ENCODE results near the gene RAPGEF6. TPM values are rescaled to one million over a fixed set of nuclear protein-coding genes. Genes with fewer than 3 reads are reported as not detected.
A peak's percentile ranks its signal among the peaks of the same experiment; 100 is the strongest.
"Not testable (repeated sequence)": the region's sequence is repeated elsewhere in the genome, so short reads cannot be mapped to it uniquely, and the experiment has no call there.

Gene RAPGEF6
- total RNA-seq, 1 experiment from 2014 or later, result 27.6 TPM

DNA sequence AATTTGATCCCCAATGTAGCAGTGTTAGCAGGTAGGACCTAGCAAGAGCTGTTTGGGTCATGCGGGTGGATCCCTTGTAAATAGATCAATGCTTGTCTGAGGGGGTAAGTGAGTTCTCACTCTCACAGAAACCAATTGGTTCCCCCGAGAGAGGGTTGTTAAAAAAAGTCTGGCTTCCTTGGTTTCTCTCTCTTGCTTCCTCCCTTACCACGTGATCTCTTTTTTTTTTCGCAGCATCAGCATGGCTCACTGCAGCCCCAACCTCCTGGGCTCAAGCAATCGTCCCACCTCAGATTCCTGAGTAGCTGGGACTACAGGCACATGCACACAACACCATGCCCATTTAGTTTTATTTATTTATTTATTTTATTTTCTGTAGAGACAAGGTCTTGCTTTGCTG is 26.4 kb downstream of the RAPGEF6 start:
- no peaks in the 10 kb centered on the region for H3K9me3 ChIP-seq (replicated peaks)
- no peaks in the 10 kb centered on the region for H3K36me3 ChIP-seq
- H3K4me3 ChIP-seq, result no peak overlapping the region
- no peaks in the 10 kb centered on the region for H3K27me3 ChIP-seq
- no peak overlapping the region for H3K27ac ChIP-seq
- peaks cover 15% of the 10 kb centered on the region for H3K4me1 ChIP-seq
- no peak for DNase-seq

GRCh38 chr5:131607903-131608540 is 27.0 kb downstream of the RAPGEF6 start:
- DNase-seq, result no peak
- H3K4me3 ChIP-seq, result no peak overlapping the region
- 0 out of 2 replicates have a peak, but pooled peaks cover under 1% of the 10 kb centered on the region for H3K36me3 ChIP-seq
- H3K4me1 ChIP-seq, result peaks cover 15% of the 10 kb centered on the region
- H3K27me3 ChIP-seq, result no peaks in the 10 kb centered on the region
- no peak overlapping the region for H3K27ac ChIP-seq
- H3K9me3 ChIP-seq (replicated peaks), result no peaks in the 10 kb centered on the region

DNA sequence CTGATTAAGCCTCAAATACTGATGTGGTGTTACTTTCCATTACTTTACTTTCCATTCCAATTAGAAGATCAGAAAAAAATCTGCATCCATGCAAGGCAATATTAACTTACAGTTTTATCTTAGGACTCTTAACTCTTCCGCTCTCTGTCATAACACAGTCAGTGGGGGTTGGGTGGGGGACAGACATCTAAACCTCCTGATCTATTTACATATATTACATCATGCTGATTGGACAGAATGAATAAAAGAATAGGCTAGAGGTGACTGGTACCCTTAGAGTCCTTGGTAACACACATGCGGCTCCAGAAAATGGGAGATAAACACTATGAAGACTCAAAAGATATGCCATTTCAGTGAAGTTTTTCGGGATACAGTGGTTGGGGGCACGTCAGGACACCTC is 27.6 kb downstream of the RAPGEF6 start:
- Histone ChIP-seq H3K4me3 (no peak overlapping the region), H3K27ac (no peak overlapping the region), H3K36me3 (peaks cover 7% of the 10 kb centered on the region; the same call in 1 of the 2 replicates), H3K27me3 (no peaks in the 10 kb centered on the region), H3K4me1 (peaks cover 15% of the 10 kb centered on the region), H3K9me3 (replicated peaks) (no peaks in the 10 kb centered on the region)
- no peak for DNase-seq

- Histone ChIP-seq H3K9me3 (replicated peaks) (no peaks in the 10 kb centered on the region), H3K4me1 (peaks cover 5% of the 10 kb centered on the region), H3K27ac (no peak overlapping the region), H3K36me3 (peaks cover 7% of the 10 kb centered on the region; the same call in 1 of the 2 replicates), H3K27me3 (no peaks in the 10 kb centered on the region), H3K4me3 (no peak overlapping the region)
- DNase-seq, result no peak
These were observed 29.9 kb downstream of the RAPGEF6 start for GRCh38 chr5:131605086-131605485.

- no peak overlapping the region for H3K4me3 ChIP-seq
- no peaks in the 10 kb centered on the region for H3K9me3 ChIP-seq (replicated peaks)
- no peak for DNase-seq
- no peaks in the 10 kb centered on the region for H3K4me1 ChIP-seq
- peaks cover 7% of the 10 kb centered on the region for H3K36me3 ChIP-seq
- no peaks in the 10 kb centered on the region for H3K27me3 ChIP-seq
- no peak overlapping the region for H3K27ac ChIP-seq
These were observed 39.7 kb downstream of the RAPGEF6 start for GRCh38 chr5:131595088-131596033.

GRCh38 chr5:131593921-131594320 is 41.1 kb downstream of the RAPGEF6 start:
- DNase-seq, result no peak
- H3K4me1 ChIP-seq, result no peaks in the 10 kb centered on the region
- no peaks in the 10 kb centered on the region for H3K9me3 ChIP-seq (replicated peaks)
- H3K4me3 ChIP-seq, result no peak overlapping the region
- H3K36me3 ChIP-seq, result peaks cover 7% of the 10 kb centered on the region
- H3K27me3 ChIP-seq, result no peaks in the 10 kb centered on the region
- no peak overlapping the region for H3K27ac ChIP-seq

DNA sequence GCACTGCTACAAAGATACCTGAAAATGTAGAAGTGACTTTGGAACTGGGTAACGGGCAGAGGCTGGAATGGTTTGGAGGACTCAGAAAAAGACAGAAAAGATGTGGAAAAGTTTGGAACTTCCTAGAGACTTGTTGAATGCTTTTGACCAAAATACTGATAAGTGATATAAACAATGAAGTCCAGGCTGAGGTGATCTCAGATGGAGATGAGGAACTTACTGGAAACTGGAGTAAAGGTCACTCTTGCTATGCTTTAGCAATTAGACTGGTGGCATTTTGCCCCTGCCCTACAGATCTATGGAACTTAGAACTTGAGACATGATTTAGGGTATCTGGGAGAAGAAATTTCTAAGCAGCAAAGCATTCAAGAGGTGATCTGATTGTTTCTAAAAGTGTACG is 41.6 kb downstream of the RAPGEF6 start:
- H3K27ac ChIP-seq; H3K4me1 ChIP-seq; H3K36me3 ChIP-seq; H3K27me3 ChIP-seq; H3K4me3 ChIP-seq; DNase-seq; H3K9me3 ChIP-seq (replicated peaks): not testable (repeated sequence)

GRCh38 chr5:131589510-131590348 is 45.3 kb downstream of the RAPGEF6 start:
- Histone ChIP-seq H3K27ac (no peak overlapping the region), H3K36me3 (peaks cover 2% of the 10 kb centered on the region; the same call in 1 of the 2 replicates), H3K4me1 (0 out of 2 replicates have a peak, but pooled peaks cover 2% of the 10 kb centered on the region), H3K27me3 (no peaks in the 10 kb centered on the region), H3K9me3 (replicated peaks) (no peaks in the 10 kb centered on the region), H3K4me3 (no peak overlapping the region)
- DNase-seq, result peak; percentile 40 to 72

GRCh38 chr5:131587541-131587940 is 47.5 kb downstream of the RAPGEF6 start:
- no peaks in the 10 kb centered on the region for H3K27me3 ChIP-seq
- DNase-seq, result no peak
- H3K27ac ChIP-seq, result no peak overlapping the region
- H3K36me3 ChIP-seq, result peaks cover under 1% of the 10 kb centered on the region; the same call in 1 of the 2 replicates
- no peak overlapping the region for H3K4me3 ChIP-seq
- no peaks in the 10 kb centered on the region for H3K9me3 ChIP-seq (replicated peaks)
- H3K4me1 ChIP-seq, result 0 out of 2 replicates have a peak, but pooled peaks cover 2% of the 10 kb centered on the region

GRCh38 chr5:131581702-131582101 is 53.3 kb downstream of the RAPGEF6 start:
- H3K27me3 ChIP-seq, result no peaks in the 10 kb centered on the region
- no peak for DNase-seq
- H3K9me3 ChIP-seq (replicated peaks), result peaks cover 9% of the 10 kb centered on the region
- no peak overlapping the region for H3K27ac ChIP-seq
- no peaks in the 10 kb centered on the region for H3K4me1 ChIP-seq
- H3K4me3 ChIP-seq, result no peak overlapping the region
- 0 out of 2 replicates have a peak, but pooled peaks cover 8% of the 10 kb centered on the region for H3K36me3 ChIP-seq

DNA sequence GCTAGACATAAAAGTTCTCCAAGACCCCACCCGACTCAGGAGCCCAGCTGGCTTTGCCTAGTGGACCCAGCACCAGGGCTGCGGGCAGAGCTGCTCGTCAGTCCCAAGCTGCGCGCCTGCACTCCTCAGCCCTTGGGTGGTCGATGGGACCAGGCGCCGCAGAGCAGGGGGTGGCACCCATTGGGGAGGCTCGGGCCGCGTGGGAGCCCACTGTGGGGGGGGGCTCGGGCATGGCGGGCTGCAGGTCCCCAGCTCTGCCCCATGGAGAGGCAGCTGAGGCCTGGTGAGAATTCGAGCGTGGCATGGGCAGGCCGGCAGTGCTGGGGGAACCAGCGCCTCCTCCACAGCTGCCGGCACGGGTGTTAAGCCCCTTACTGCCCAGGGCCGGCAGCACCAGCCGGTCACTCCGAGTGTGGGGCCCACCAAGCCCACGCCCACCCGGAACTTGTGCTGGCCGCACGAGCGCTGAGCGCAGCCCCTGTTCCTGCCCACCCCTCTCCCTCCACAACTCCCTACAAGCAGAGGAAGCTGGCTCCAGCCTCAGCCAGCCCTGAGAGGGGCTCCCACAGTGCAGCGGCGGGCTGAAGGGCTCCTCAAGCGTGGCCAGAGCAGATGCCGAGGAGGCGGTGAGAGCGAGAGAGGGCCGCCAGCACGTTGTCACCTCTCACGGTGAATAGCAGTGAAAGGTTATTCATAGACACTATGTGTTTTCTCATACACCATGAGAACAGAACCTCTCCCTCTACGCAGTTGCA is 54.9 kb downstream of the RAPGEF6 start:
- H3K27me3 ChIP-seq, result no peaks in the 10 kb centered on the region
- no peak overlapping the region for H3K4me3 ChIP-seq
- 0 out of 2 replicates have a peak, but pooled peaks cover 8% of the 10 kb centered on the region for H3K36me3 ChIP-seq
- DNase-seq, result no peak
- no peak overlapping the region for H3K27ac ChIP-seq
- H3K4me1 ChIP-seq, result no peaks in the 10 kb centered on the region
- peaks cover 9% of the 10 kb centered on the region for H3K9me3 ChIP-seq (replicated peaks)

- Histone ChIP-seq H3K36me3 (0 out of 2 replicates have a peak, but pooled peaks cover 8% of the 10 kb centered on the region), H3K27ac (no peak overlapping the region), H3K4me3 (no peak overlapping the region), H3K9me3 (replicated peaks) (peaks cover 3% of the 10 kb centered on the region), H3K4me1 (no peaks in the 10 kb centered on the region), H3K27me3 (no peaks in the 10 kb centered on the region)
- no peak for DNase-seq
These were observed 59.3 kb downstream of the RAPGEF6 start for GRCh38 chr5:131575660-131576227.

DNA sequence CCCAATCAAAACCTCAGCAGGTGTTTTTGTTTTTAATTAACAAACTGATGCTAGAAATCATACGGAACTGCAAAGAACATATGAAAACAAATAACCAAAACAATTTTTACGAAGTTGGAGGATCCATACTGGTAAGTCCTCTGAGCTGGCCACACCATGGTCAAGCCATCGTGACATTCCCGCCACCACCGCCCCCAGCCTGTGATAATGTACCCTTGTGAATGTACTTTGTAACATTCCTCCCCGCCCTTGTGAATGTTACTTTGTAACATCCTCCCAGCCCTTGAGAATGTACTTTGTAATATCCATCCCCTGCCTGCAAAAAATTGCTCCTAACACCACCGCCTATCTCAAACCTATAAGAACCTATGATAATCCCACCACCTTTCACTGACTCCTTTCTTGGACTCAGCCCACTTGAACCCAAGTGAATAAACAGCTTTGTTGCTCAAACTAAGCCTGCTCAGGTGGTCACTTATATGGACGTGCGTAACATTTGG is 63.3 kb downstream of the RAPGEF6 start:
- no peak for DNase-seq
- Histone ChIP-seq H3K9me3 (replicated peaks) (no peaks in the 10 kb centered on the region), H3K27ac (no peak overlapping the region), H3K4me1 (no peaks in the 10 kb centered on the region), H3K4me3 (no peak overlapping the region), H3K36me3 (no peaks in the 10 kb centered on the region; the same call in 1 of the 2 replicates), H3K27me3 (no peaks in the 10 kb centered on the region)

All from SJCRH30 (cell line).